SK-N-DZ (cell line): ENCODE data around the gene ARHGDIA.

Source experiments
- DNase-seq: peaks from one replicate; pipeline ENCODE4 v3.0.0-alpha.2; 2015; ENCODE audit warnings: low spot score

Gene ARHGDIA

GRCh38 chr17:81888988-81889595, 18.0 kb upstream of the ARHGDIA start:
- no peak for DNase-seq

DNA sequence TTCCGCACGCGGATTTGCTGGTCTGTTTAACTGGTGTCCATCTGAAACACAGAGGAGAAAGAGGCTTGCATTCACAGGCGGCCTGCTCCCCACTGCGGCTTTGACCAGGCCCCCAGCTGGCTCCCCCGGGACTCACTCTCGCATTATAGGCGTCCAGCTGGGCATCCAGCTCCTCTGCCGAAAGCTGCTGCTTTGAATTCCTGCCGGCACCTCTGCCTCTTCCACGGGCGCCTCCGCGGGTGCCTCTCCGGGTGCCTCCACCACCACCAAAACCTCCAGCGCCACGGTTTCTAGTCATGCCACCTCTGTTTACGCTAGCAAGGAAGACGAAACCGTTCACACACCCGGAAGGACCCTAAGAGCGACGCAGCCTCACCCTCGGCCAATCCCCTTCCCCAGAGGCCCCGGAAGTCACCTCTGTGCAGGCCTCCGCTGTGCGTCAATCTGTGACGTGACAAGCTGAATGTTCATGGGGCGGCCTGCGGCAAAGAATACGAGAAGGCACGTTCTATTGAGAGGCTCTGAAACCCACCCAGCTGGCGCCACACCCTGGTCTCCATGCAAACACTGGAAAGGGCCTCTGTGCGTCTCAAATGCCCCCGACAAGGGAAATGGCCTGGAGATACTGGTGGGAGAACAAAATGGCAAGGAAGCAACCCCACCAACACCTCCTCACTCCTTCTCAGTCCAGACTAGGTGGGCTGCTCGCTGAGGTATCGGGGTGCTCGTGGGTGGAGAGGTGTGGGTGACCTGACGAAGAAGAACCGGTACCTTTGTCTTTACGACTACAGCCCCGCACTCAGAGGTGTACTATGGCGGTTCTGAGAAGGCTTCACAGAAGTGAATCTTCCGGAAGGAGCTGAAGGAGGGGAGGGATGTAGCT, 17.2 kb upstream of the ARHGDIA start:
- DNase-seq: no peak

- no peak for DNase-seq
These were observed 14.9 kb upstream of the ARHGDIA start for GRCh38 chr17:81885869-81886548.

DNA sequence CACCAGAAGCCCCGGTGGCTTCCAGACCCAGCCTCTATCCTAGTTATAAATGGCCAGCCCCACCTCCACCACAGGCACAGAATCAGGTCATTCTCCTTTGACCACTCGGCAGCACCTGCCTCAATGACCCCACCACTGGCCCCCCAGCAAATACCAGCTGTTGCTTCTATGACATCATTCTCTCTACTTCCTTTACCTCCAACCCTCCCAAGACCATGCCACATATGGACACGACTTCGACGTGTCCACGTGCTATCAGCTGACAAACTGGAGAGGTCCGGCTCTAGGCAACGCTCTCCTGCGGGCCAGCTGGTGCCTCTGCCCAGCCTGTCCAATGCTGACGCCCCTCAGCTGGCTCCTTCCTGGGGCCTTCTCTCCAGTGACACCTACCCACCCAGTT, 14.3 kb upstream of the ARHGDIA start:
- no peak for DNase-seq

DNA sequence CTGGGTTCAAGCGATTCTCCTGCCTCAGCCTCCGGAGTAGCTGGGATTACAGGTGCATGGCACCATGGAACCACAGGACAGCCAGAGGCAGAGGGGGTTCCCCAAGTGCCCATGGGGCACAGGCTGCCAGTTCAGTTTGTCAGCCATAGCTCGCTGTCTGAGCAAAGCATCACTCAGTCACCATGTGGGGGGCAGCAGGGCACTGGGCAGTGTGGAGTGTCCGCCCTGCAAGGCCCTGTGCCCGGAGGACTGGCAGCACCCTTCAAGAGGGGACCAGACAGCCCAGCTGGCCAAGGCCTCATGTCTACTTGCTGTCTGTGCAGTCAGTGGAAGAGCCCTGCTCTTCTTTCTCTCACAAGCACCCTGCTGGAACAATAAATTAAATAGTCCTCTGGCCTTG, 13.8 kb upstream of the ARHGDIA start:
- DNase-seq: no peak

DNA sequence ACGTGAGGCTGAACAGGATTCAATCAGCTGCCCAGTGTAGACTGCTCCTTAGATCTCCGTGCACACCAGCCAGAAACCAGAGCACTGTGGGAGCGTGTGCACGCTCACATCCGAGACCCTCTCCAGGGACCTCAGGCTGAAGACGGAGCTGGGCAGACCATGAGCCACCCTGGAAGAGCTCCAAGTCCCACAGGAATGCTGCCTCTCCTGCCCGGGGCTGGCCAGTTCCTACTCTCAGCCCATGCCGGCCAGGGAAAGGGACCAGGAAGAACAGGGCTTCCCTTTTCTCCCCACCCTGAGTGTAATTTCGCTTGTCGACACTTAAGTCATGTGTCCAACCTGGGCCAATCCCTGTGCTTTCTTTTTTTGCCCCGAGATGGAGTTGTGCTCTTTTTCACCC, 13.4 kb upstream of the ARHGDIA start:
- DNase-seq: no peak

DNA sequence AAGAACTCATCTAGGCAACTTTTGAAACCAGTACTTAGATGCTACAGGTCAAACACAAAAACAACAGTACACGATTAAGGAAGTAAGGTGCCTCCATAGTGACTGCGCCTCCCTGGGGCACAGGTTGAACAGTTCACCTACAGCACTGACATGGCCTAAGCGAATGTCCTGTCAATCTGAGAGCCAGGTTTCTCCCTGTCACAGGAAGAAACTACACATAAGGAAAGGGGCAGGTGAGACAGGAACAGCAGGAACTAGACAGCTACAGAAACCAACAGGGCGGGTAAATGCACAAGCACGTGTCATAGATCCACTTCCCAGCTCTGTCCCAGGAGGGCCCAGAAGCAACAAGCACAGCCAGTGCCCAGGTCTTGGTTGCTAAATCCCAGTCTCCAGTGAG, 8.0 kb upstream of the ARHGDIA start:
- DNase-seq: no peak

DNA sequence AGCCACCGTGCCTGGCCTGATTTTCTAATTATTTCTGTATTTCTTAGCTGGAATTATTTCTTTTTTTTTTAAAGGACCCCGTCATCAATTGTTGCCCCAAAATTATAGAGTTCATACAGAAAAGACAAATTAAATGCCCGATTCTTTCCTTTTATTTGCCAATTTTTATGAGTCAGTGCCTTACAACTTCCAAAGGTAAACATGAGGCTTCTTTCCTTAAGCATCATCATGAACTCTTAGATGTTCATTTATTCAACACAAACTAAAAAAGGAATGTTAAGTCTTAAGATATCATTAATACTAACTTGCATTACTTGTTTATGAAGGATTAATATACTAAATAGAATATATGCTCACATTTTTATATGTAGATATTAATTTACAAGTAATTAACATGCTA, 7.2 kb upstream of the ARHGDIA start:
- no peak for DNase-seq

DNA sequence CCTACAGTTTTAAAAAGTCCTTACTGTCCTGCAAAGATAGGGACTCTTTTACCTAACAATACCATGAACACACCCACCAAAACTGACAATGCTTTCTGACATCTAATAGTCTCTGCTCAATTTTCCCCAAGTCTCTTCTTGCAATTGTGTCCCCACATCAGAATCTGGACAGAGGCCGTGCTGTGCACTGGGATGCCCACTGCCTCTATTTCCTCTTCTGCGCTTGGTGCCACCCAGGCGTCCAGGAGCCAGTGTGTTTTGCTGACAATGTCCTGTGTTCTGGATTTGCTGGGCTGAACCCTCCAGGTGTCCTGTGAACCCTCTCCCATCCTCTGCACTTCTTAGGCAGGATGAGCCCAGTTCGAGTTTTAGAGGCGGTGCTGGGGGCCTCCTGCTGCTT, 6.4 kb upstream of the ARHGDIA start:
- no peak for DNase-seq

DNA sequence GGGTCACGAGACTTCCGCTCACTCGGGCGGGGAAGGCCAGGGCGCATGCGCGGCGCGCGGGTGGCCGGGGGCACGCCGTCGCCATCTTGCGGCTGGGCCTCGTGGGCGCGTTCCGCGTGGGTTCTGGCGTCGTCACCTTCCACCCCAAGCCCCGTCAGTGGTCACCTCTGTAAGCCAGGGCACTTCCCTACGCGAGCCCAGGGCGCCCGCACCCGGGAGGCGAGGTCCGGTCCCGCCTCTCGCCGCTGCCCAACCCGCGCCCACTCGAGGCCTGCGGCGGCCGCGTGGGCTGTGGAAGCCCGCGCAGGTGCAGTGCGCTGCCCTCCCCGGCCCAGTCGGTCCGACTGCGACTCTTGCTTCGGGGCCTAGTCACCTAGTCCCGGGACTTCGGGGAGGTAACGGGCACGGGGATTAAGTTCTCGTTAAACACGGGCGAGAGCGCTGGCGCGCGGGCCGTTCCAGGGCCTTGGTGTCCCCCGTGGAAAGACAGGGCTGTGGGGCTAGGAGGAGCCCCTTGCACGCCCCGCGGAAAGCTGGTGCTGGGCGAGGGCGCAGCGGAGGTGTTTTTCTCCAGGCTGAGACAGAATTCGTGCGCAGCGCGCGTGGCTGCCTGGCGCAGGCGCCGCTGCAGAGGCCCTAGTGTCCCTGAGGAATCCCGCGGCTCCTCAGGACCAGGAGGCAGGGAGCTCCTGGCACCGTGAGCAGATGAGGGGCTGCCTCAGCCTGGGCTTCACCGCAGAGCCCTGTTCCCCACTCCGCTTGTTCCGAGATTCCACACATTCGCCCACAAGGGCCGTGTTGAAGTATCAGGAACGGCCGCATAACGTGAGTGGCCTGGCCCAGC, 472 bp upstream of the ARHGDIA start:
- DNase-seq: peak; percentile 89

GRCh38 chr17:81870131-81870980, 781 bp downstream of the ARHGDIA start:
- peak; percentile 51 for DNase-seq

DNA sequence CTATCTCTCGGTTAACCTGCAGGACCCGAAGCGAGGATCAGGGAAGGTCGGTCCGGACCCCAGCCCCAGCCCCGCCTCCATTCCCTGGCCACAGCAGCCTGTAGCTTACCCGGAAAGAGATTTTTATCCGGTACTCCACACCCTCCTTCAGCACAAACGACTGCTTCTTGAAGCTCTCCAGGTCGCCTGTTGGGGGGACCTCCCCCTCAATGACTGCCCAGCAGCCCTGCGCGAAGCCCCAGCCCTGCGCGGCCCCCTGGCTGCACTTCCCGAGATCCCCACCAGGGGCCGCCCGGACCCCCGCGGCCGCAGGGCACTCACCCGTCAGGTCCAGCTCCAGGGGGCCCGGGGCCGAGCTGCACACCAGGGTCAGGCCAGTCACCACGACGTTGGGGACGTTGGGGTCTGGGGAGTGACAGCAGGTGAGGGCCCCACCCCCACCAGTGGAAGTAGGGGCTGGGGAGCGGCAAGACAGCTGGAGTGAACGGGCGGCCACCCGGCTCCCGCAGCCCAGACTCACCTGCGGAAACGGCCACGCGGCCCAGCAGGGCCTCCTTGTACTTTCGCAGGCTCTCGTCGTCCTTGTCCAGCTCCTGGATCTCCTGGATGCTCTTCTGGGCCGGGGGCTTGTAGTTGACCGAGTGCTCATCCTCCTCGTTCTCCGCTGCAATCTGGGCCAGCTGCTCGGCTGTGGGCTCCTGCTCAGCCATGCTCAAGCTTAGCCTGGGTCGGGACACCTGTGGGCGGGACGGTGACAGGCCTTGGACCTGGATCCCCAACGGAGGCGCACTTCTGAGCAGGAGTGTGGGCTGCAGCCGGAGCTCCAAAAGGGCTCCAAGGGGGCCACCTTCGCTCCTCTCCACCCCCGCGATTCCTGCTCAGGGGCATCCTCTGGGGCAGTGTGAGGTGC, 1.7 kb downstream of the ARHGDIA start:
- DNase-seq: peak; percentile 72

DNA sequence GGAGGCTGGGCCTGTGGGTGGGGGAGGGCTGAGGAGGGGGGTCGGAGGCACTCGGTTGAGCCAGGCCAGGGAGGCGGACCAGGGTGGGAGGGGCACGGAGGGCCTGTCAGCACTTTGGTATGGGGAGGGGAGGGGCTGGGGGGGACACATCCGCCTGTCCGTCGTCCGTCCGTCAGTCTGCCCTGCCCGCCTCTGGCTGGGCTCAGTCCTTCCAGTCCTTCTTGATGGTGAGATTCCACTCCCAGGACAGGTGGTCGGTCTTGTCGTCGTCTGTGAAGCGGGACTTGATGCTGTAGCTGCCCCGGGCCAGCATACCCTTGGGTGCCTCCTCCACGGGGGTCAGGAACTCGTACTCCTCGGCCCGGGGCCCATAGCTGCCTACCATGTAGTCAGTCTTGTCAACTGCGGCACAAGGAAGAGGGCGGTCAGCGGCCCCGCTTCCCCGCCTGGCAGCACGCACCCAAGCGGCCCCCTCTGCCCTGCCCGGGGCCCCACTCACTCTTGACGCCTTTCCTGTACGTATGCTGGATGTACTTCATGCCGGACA, 2.4 kb downstream of the ARHGDIA start:
- peak; percentile 47 for DNase-seq

- peak; percentile 44 for DNase-seq
These were observed 3.0 kb downstream of the ARHGDIA start for GRCh38 chr17:81867991-81868673.

DNA sequence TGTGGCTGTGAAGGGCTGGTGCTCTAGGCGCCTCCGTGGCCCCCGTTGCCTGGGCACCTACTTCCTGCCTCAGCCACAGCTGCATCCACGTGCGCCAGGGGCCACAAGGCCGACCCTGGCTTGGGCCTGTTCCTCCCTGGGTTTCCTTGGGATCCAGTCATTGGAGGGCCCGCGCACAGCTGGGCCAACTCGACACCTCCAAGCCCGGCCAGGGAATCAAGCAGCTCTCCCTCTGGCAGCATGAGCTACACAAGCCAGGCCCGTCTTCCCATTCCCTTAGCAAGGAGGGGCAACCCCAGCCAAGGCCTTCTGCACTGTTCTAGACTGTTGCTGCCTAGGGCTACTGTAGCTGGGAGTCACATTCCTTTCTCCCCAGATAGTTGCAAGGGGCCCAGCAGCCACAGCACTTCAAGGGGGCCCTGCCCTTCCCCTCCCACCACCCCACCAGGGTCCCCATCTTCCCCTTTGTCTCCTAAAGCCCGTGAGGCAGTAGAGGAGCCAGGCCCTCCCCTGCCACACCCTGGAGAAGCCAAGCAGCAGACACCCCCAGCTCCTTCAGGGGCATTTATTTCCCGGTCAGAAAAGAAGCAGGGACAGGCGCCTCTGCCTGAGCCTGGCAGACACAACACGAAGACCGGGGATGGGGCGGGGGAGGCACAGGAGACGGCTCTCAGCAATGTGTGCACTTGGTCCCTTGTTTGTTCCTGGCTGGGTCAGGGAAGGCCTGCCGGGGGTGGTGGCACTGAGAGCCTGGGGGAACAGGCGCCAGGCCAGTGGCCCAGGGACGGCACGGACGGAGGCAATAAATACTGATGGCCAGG, 3.8 kb downstream of the ARHGDIA start:
- peak; percentile 56 for DNase-seq

DNA sequence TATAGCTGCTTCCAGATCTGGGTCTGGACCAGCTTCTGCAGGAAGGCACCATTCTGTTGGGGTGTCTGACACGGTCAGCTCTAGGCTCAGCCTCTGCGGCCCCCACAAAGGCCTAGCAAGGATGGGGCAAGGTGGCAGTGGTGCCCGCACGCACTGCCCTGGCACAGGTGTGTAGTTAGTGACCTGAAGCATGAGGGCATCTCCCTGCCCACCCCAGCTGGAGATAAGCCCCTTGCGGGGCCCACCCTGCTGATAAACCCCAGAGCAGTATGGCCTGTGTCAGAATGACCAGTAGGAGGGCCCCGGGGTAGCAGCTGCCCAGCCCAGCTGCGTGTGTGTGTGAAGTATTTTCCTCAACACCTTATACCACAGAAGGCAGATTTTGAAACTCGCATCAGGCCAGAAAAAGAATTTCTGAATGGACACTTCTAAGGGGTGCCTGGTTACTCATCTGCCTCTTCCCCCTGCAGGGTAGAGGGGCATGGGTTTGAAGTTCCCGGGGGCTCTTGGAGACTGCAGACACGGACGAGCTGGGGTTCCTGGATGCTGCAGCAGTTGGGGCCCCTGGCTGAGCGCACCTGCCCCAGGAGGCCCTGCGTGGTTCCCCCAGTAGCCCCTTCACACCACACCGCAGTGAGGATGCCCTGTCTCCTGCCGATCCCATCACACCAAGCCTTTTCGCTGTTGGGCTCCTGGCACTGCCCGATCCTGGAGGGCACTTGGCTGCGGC, 4.5 kb downstream of the ARHGDIA start:
- no peak for DNase-seq
